Measurements from ENCODE around the gene KIAA0825.

The KIAA0825 gene, protein sequence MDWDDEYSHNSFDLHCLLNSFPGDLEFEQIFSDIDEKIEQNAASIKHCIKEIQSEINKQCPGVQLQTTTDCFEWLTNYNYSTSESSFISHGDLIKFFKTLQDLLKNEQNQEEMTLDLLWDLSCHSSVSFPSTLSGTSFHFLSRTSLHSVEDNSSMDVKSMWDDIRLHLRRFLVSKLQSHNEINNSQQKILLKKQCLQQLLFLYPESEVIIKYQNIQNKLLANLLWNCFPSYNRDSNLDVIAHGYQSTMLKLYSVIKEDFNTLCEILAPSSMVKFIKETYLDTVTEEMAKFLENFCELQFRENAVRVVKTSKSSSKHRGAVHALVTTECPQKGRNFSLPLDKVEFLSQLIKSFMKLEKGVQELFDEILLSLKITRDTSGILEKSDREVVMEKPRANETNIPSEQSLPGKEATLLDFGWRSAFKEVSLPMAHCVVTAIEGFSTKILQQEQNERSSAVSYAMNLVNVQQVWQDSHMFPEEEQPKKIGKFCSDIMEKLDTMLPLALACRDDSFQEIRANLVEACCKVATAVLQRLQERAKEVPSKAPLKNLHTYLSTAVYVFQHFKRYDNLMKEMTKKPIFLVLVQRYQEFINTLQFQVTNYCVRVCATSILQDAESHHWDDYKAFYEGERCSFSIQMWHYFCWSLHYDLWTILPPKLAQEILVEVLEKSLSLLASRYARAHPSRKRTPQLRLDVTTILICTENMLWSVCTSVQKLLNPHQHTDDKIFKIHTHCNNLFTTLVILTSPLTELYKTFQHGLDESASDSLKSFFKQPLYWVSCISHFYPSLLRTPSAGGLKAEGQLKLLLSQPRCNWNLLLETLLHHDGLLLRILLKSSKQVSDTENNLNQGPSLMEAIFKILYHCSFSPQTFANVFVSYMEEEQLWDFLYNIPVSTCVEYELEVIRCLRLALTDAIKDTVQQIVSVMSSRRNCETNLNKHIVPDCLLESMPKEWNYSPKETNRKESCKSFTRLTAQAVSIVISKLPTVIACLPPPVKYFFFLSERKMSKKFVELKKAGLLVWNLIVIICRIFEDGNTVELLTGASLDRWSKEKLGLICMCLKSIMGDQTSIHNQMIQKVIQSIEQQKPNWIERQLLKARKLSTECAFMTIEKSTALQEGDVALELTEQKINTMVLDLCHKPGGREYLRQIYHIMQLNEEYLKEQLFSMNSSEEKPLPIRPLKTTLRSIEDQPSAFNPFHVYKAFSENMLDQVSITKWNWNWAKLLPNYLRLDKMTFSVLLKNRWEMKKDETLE (N-terminal part only)

DNA sequence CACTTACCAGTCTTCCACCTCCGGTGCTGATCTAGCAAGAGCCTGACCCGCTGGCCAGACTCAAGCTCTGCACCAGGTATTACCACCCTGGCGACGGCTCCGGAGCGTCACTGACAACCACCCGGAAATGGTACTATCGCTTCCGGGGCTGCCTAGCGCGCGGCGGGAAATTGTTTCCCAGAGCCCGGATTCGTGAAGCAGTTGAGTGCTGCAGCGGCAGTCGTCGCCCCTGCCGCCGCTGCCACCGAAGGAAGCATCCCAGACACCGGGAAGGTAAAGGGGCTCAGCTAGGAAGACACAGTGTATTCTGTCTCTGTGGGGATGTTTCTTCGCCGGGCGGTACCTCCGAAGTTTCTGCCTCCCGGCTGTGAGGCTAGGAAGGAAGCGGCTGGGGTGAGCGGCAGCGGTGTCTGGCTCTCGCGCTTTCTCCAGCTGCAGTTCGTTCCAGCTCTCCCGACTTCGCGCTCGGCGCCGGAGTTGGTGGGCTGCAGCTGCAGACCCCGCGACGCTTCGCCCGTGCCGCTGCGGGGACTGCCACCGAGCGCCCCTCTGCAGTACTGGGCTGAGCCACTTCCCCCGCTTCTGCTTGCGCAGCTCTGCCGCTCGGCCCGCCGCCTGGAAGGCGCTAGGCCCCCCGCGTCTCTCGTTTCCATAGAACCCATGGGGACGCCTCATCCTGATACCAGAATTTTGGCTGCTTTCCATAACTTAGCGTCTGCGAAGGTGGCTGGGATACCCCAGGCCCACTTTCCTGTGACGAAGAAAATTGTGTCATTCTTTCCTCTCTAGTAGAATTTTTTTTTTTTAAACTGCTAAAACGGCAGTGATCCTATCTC, at the start of gene KIAA0825, which contains the start of gene SLF1:
TSS of gene KIAA0825 (minus strand) at position 112 of the 836 bp plus-strand sequence. CDS start 81,478 bp downstream, outside the sequence.
TSS of gene SLF1 (plus strand) at position 177 of the 836 bp plus-strand sequence. CDS start 10,142 bp downstream, outside the sequence.
- peak; percentile 83 to 86 for DNase-seq

DNA sequence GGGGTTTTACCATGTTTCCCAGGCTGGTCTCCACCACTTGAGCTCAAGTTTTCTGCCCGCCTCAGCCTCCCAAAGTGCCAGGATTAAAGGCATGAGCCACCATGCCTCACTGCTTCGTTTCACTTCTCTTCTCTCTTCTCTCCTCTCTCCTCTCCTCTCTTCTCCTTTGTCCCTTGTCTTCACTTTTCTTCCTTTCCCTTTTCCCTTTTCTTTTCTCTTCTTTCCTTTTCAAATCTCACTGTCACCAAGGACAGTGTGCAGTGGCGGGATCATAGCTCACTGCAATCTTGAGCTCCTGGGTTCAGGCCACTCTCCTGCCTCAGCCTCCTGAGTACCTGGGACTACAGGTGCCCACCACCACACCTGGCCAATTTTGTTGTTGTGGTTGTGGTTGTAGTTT, 49.5 kb upstream of the KIAA0825 start:
- no peak for DNase-seq

DNA sequence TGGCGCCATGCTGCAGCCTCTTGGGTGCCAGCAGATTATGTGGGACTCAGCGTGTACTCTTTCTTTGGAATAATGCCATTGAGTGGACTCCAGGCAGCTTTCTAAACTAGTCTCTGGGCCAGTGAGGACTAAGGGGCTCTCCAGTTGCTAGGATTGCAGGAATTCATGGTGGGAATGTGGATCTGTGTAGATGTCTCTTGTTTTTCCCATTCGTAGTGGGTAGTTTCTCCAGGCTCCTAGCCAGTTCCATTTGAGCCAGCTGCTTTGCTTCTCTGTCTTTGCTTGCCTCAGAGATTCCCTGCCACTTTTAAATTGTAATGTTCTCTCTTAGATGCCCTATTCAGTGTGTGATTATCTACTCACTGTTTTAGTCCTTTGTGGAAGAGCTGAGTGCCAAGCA, 42.7 kb upstream of the KIAA0825 start:
- no peak for DNase-seq

DNA sequence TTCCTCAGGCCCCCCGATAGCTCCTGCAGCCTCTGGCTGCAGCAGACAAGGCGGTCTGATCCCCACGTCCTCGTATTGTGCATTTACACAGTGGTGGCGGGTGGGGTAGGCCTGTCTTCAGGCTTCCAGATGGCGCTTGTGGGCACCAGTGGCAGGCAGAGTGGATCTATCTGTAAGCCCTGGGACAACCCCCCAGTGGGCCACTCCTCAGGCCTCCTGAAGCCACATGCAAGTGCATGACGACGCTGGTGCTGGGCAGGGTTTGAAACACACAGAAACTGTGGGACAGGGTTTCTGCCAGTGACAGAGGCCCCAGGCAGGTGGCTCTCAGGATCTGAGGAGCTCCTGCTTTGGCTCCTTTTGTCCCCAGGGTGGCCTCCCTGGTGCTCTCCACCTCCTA, 42.1 kb upstream of the KIAA0825 start:
- DNase-seq = no peak

DNA sequence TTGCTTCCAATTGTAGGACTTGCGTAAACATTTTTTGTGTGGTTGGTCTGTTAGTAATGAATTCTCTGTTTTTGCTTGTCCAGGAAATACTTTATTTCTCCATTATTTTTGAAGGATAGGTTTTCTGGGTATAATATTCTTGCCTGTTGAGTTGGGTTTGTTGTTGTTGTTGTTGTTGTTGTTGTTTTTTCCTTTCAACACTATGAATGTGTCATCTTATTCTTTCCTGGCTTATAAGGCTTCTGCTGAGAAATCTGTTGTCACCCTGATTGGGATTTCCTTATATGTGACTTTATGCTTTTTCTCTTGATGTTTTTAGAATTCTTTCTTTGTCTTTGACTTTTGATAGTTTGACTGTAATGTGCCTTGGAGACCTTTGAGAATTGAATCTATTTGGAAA, 39.9 kb upstream of the KIAA0825 start:
- DNase-seq = no peak

DNA sequence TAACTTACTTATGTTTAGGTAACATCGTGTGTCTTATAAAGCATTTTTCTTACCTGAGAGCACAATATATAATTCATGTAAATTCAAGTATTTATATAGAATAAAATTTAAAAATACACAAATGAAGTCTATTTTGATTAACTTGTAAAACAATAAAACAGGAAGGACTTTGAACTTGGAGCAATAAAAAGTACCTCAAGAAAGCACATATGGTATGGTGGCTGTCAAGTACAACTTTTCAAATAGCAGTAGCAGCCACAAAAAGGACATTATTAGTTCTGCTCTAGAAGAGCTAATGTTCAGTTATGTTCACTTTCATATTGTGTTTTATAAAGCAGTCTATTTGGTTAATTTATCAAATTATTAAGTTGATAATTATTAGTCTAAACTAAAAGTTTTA, 31.5 kb upstream of the KIAA0825 start:
- DNase-seq = no peak

DNA sequence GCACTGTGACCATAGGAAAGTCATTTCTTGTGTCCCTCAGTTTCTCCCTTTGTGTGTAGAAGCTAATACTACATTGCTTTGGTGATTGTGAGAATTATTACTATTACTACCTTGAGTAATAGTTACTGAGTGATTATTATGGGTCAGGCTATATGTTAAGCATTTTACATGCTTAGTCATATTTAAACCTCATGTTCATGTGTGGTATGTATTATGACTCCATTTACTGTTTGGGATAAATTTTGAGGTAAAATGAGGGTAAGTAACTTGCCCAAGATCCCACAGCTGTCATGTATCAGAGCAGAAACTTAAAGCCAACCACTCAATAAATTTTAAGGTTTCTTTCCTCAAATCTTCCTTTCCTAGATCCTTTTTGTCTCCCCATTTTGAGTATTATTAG, 28.4 kb upstream of the KIAA0825 start:
- DNase-seq = no peak

DNA sequence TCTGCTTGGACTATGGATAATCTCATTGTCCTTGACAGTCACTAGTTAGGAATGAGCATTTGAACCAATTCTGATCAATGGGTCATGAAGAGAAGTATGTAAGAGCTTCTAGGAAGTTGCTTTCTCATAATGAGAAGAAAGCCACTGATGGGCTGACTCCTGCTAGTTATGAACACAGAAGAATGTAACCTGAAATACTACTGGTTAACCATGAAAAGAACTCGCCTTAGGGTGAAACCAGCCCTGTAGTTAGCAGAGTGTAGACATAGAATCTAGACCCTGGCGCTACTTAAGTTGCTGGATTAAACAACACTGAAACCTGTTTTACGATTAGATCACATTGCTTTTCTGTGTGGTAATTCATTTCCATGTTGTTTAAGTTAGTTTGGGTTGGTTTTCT, 26.6 kb upstream of the KIAA0825 start:
- DNase-seq = no peak

DNA sequence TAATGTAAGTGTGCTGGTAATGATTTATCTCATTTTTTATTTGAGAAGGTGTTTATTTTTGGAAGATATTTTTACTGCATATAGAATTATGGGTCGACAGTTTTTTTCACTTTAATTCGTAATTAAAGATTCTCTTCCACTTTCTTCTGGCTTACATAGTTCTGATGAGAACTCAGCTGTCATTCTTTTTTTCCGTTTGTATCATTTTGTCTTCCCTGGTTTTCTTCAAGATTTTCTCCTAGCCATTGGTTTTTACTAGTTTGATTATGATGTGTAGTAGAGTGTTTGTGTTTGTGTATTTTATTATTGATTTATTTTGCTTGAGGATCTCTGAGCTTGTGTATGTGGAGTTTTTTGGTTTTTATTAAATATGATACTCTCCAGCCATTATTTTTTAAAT, 21.8 kb upstream of the KIAA0825 start:
- DNase-seq = no peak

DNA sequence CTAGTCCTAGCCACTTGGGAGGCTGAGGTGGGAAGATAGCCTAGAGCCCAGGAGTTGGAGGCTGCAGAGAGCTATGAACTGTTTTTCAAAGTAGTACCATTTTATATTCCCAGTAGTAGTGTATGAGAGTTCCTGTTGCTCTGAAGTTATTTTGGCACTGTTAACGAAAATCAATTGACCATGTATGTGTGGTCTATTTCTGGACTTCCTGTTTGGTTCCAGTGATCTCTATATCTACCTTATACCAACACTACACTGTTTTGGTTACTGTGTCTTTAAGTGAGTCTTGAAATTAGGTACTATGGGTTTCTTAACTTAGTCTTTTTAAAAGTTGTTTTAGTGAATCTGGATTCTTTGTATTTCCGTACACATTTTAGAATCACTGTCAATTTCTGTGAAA, 13.6 kb upstream of the KIAA0825 start:
- no peak for DNase-seq

DNA sequence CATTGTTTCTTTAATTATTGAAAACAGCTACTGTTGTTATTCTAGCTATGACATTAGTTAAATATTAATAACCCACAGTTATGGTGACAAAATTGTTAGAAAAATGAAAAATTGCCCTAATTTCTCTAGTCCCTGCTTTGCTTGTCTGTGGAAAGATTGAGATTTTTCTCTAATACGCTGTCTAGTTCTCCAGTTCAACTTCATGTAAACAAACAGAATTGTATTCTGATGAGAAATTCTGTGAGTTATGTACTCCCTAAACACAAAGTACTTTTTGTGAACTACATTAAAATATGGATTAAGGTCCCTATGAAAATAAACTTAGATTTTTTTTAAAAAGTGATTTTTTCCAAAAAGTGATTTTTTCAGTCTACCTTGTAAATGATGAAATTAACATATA, 8.8 kb upstream of the KIAA0825 start:
- no peak for DNase-seq

DNA sequence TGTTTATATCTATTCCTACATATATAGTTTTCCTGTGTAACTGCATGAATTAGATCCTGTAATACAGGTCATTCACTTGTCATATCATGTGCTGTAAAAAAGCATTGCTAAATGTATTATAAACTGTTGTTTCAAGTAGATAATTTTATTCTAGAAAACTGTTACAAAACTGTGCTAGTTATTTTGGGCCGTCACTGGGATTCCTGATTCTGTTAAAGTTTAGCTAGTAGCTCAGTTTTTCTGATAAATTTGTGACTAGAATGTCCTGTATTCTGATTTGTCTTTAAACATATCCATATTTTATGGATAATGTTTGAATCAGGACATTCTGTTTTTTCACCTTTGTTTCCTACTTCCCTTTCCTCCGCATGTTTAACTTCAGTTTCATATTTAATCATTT, 5.5 kb upstream of the KIAA0825 start:
- no peak for DNase-seq

DNA sequence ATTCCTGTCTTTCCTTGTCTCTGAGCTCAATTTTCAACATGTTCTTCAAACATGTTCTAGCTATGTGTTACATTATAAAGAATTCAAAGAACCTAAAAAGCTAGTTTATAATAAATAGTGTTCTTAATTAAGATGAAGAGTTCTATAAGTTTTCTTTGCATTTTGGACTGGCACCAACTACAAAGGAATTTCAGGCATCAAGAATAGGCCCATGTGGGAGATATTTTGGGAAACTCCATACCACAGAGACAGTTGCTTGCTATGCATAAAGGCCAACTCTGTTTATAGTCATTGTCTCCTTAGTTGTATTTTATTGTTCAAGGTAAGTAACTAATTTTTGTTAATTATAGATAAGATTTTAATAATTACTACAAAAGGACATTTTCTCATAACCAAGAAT, 4.6 kb upstream of the KIAA0825 start:
- DNase-seq = no peak

DNA sequence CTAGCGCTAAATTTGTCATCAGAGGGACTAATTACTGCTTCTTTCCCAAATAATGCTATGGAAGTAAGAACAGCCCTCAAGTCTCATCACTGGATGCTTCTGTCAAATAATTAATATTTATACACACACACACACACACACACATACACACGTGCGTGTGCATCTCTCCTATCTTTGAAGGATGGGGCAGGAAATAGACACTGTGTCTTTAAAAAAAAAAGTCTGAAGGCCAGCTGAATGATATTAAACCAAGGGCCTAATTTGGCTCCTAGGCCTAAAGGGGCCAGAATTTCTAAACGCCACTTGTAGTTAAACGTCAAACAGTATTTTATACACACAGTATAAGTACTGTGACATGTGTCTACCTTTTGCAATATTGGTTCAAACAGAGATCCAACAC, 3.4 kb upstream of the KIAA0825 start:
- DNase-seq = no peak

DNA sequence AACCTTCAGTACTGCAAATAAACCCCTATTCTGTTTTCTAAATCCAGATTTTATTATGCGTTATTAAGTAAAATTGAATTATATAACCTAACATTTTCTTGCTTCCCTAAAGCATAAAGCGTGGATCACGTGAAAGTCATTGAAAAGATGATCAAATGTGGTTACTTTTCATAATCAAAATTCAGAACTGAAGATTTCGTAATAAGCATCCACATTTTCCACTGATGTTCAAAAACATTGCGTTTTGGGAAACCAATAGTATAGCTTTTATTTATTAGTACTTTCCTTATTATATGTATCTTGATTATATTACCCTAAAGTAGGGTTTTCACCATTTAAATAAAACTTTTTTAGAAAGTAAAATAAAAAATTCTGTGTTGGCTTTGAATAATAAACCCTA, 1.9 kb upstream of the KIAA0825 start:
- no peak for DNase-seq

DNA sequence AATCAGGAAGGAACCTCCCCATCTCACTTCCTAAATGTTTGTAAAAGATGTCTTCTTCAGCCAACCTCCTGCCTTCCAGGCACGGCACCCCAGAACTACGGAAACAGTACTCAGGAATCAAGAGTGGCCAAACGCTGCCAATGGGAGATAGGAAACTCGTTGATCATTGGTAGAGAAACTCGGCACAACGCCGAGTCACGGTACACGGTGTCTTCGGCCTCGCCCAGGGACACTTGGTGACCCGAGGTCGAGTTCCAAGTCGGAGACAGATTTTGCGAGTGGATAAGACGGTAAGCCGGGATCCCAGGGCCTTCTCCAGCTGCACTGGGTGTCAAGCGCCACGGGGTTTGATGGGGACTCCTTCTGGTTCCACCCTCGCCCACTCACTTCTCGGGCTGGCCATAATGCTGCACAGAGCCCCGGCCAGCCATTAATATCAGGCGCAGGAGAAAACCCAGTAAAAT, 343 bp downstream of the KIAA0825 start:
- peak in 1 of 2 donors; percentile 35 for DNase-seq

DNA sequence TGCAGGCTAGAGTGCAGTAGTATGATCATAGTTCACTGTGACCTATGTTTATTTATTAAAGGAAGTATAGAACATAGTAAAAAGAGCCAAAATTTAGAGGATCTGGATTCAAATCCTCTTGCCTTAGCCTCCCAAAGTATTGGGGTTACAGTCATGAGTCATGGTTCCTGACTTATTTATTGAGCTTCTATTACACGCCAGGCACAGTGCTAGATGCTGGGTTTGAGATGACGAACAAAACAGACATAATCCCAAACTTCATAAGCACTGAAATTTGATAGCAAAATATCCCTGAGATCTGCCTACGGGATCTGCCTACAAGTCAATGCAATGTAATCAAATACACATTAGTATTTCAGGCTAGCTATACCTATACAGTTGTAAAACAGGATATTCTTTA, 2.5 kb downstream of the KIAA0825 start:
- no peak for DNase-seq

DNA sequence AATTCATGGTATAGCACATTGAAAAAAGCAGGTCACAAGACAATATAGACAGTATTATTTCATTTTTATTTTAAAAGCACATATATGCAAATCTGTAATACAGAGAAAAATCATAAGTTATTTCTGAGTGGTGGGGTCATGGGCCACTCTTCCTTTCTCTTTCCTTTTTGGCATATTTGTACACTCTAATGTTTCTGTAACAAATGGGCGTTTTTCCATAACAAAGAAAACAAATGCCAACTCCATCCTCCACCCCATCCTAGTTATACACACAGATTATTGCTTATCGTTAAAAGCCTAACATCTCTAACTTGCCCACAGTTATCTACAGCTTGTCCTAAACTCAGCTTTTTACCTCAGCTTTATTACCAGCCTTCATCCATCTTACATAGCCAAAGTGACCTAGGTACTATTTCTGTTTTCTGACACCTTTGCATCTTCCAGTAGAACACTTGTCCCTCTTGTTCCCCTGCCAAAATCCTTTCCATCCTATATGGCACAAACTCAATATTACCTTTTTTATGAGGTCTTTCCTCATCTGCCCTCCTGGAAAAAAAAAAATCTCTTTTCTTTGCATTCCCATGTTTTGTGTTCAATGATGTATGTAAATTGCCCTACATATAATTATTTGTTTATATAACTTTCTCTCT, 4.1 kb downstream of the KIAA0825 start:
- DNase-seq = no peak

DNA sequence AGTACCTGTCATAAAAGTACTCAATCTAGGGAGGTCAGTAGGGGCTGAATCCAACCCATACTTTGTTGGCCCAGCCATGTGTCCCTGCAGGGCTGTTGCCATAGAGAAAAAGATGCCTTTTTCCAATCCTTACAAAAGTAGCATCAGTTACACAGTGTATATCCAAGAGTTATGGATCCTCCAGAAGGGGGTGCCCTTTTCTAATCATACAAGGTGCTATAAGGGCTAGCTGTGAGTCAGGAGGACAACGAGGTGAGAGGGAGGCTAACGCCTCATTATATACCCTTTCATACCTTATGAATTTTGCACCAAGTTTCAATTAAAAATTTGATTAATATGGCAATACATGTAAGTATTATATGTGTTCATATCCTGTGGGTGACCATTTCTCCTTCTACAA, 4.8 kb downstream of the KIAA0825 start:
- peak in 1 of 2 donors; percentile 12 for DNase-seq

DNA sequence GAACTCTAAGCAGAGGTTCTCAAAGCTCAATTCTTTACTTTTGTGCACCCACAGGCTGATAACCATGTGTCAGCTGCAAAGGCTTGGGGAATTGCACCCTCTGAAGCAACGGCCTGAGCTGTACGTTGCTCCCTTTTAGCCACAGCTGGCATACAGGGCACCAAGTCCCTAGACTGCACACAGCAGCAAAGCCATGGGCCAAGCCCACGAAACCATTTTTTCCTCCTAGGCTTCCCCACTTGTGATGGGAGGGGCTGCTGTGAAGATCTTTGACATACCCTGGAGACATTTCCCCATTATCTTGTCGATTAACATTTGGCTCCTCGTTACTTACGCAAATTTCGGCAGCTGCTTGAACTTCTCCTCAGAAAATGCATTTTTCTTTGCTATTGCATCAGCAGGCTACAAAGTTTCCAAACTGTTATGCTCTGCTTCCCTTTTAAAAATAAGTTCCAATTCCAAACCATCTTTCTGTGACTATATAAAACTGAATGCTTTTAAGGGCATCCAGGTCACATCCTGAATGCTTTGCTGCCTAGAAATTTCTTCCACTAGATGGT, 23.0 kb downstream of the KIAA0825 start:
- DNase-seq = no peak

Data from CD4-positive, alpha-beta T cell treated with Interleukin-1 beta for 1 hour (primary cell).